HepG2 (cell line): ENCODE data around the gene ZNF324B. TPM values are rescaled to one million over a fixed set of nuclear protein-coding genes. Genes with fewer than 3 reads are reported as not detected.

Source experiments
- ARNT2 ChIP-seq: sonication (generic); formaldehyde crosslinking; IDR thresholded peaks from 2 replicates; pipeline ENCODE4 v1.8.0; 2022; ENCODE audit warnings: mild to moderate bottlenecking, low read depth, missing genetic modification reagents, moderate library complexity
- GLMP ChIP-seq: sonication (generic); formaldehyde crosslinking; IDR thresholded peaks from 2 replicates; pipeline ENCODE4 v1.9.0; 2021; ENCODE audit warnings: missing genetic modification reagents, mild to moderate bottlenecking, borderline replicate concordance
- KDM2A ChIP-seq: sonication (generic); formaldehyde crosslinking; IDR thresholded peaks from 2 replicates; pipeline ENCODE4 v1.4.0; 2020; ENCODE audit warnings: low read depth, missing genetic modification reagents, borderline replicate concordance
- MAFK ChIP-seq, 2 experiments: IDR thresholded peaks in 1 of 2; conservative IDR thresholded peaks in 1 of 2; 2 replicates each; pipeline ENCODE4 v1.6.1; 2011; ENCODE audit warnings: improper control_type of control experiment in 2 of 2, low read length in 2 of 2
- MED13 ChIP-seq: sonication (generic); formaldehyde crosslinking; IDR thresholded peaks from 2 replicates; pipeline ENCODE4 v1.5.0; 2020; ENCODE audit warnings: missing genetic modification reagents
- MLXIP ChIP-seq: sonication (generic); formaldehyde crosslinking; IDR thresholded peaks from 2 replicates; pipeline ENCODE4 v1.9.0; 2021; ENCODE audit warnings: missing genetic modification reagents, borderline replicate concordance
- MTERF4 ChIP-seq: sonication (generic); formaldehyde crosslinking; IDR thresholded peaks from 2 replicates; pipeline ENCODE4 v1.8.0; 2023; ENCODE audit warnings: mild to moderate bottlenecking, missing genetic modification reagents
- NCOA2 ChIP-seq: sonication (generic); formaldehyde crosslinking; IDR thresholded peaks from 2 replicates; pipeline ENCODE4 v1.8.0; 2022; ENCODE audit warnings: inconsistent platforms
- NFKB2 ChIP-seq: sonication (generic); formaldehyde crosslinking; IDR thresholded peaks from 2 replicates; pipeline ENCODE4 v1.4.0; 2020; ENCODE audit warnings: missing genetic modification reagents, borderline replicate concordance
- RAD21 ChIP-seq: fragments of 450-650 bp; formaldehyde crosslinking; IDR thresholded peaks from 2 replicates; pipeline ENCODE4 v1.5.0; 2020; ENCODE audit warnings: mild to moderate bottlenecking
- RBFOX2 ChIP-seq: fragments of 200-400 bp; formaldehyde crosslinking; IDR thresholded peaks from 2 replicates; pipeline ENCODE4 v1.6.1; 2017; ENCODE audit warnings: low read depth, mild to moderate bottlenecking, low read length
- SETDB1 ChIP-seq: sonication (generic); formaldehyde crosslinking; IDR thresholded peaks from 2 replicates; pipeline ENCODE4 v1.5.1; 2020; ENCODE audit warnings: missing genetic modification reagents, mild to moderate bottlenecking, borderline replicate concordance
- SIN3A ChIP-seq: IDR thresholded peaks from 2 replicates; pipeline ENCODE4 v1.6.1; 2011; ENCODE audit warnings: low read depth, mild to moderate bottlenecking, control low read depth, low read length, borderline replicate concordance
- TBX2 ChIP-seq: sonication (generic); formaldehyde crosslinking; IDR thresholded peaks from 2 replicates; pipeline ENCODE4 v1.5.0; 2020; ENCODE audit warnings: missing genetic modification reagents, mild to moderate bottlenecking, borderline replicate concordance
- TBX3 ChIP-seq: fragments of 450-650 bp; IDR thresholded peaks from 2 replicates; pipeline ENCODE4 v1.6.1; 2017; ENCODE audit warnings: antibody characterized with exemption, mild to moderate bottlenecking, inconsistent platforms, borderline replicate concordance
- XRCC5 ChIP-seq: fragments of 200-400 bp; formaldehyde crosslinking; optimal IDR thresholded peaks from 2 replicates; pipeline ENCODE3; 2017; ENCODE audit warnings: mild to moderate bottlenecking, low read length
- ZNF292 ChIP-seq: sonication (generic); formaldehyde crosslinking; IDR thresholded peaks from 2 replicates; pipeline ENCODE4 v1.8.1; 2022; ENCODE audit warnings: mild to moderate bottlenecking, low read depth, missing genetic modification reagents, borderline replicate concordance
- ZNF296 ChIP-seq: sonication (generic); formaldehyde crosslinking; conservative IDR thresholded peaks from 2 replicates; pipeline ENCODE4 v1.5.0; 2020; ENCODE audit warnings: mild to moderate bottlenecking, missing genetic modification reagents
- ZNF3 ChIP-seq: IDR thresholded peaks from 2 replicates; pipeline ENCODE4 v1.7.0; 2017; ENCODE audit warnings: inconsistent platforms
- ZNF530 ChIP-seq: sonication (generic); formaldehyde crosslinking; IDR thresholded peaks from 2 replicates; pipeline ENCODE4 v1.5.0; 2020; ENCODE audit warnings: low read depth, mild to moderate bottlenecking, missing genetic modification reagents
- ZNF567 ChIP-seq: sonication (generic); formaldehyde crosslinking; IDR thresholded peaks from 2 replicates; pipeline ENCODE4 v1.8.1; 2023; ENCODE audit warnings: mild to moderate bottlenecking, missing genetic modification reagents, borderline replicate concordance
- ZNF737 ChIP-seq: sonication (generic); formaldehyde crosslinking; IDR thresholded peaks from 2 replicates; pipeline ENCODE4 v1.5.0; 2020; ENCODE audit warnings: missing genetic modification reagents, mild to moderate bottlenecking, borderline replicate concordance
- ZNF746 ChIP-seq: sonication (generic); formaldehyde crosslinking; IDR thresholded peaks from 2 replicates; pipeline ENCODE4 v1.8.0; 2022; ENCODE audit warnings: mild to moderate bottlenecking, missing genetic modification reagents
- ZNF75D ChIP-seq: sonication (generic); formaldehyde crosslinking; IDR thresholded peaks from 2 replicates; pipeline ENCODE4 v1.8.1; 2023; ENCODE audit warnings: missing genetic modification reagents, mild to moderate bottlenecking, borderline replicate concordance
- ZSCAN20 ChIP-seq: sonication (generic); formaldehyde crosslinking; IDR thresholded peaks from 2 replicates; pipeline ENCODE4 v1.4.0; 2020; ENCODE audit warnings: missing genetic modification reagents, mild to moderate bottlenecking, borderline replicate concordance
- polyA plus RNA-seq, 8 experiments: library from polyadenylated mRNA; depleted of rRNA in 3 of 8; stranded (reverse) in 7 of 8; unstranded in 1 of 8; fragments of >200 nt; fragmentation: Illumina TruSeq in 4 of 8; extraction: Trizol in 4 of 8; gene quantifications; 2 replicates each; pipeline versions ENCODE4 v1.2.1 to v1.2.3, GENCODE V29; 2011 to 2016; ENCODE audit warnings: low read depth in 4 of 8, missing spikeins in 1 of 8, mixed read lengths in 1 of 8; ENCODE audit not compliant: insufficient read depth in 1 of 8
- total RNA-seq, 5 experiments: library from RNA; depleted of rRNA; stranded (reverse); fragments of >200 nt; fragmentation: Illumina TruSeq; extraction: Trizol; gene quantifications; 2 replicates each; pipeline ENCODE4 v1.2.3, GENCODE V29; 2016; ENCODE audit warnings: low read depth in 1 of 5

ZNF324B gene
- total and polyA plus RNA-seq, 2 of the 13 experiments (the other 11 are each of a cell fraction or from before 2014, with no cell fraction given), result 0.53 to 3.0 TPM

DNA sequence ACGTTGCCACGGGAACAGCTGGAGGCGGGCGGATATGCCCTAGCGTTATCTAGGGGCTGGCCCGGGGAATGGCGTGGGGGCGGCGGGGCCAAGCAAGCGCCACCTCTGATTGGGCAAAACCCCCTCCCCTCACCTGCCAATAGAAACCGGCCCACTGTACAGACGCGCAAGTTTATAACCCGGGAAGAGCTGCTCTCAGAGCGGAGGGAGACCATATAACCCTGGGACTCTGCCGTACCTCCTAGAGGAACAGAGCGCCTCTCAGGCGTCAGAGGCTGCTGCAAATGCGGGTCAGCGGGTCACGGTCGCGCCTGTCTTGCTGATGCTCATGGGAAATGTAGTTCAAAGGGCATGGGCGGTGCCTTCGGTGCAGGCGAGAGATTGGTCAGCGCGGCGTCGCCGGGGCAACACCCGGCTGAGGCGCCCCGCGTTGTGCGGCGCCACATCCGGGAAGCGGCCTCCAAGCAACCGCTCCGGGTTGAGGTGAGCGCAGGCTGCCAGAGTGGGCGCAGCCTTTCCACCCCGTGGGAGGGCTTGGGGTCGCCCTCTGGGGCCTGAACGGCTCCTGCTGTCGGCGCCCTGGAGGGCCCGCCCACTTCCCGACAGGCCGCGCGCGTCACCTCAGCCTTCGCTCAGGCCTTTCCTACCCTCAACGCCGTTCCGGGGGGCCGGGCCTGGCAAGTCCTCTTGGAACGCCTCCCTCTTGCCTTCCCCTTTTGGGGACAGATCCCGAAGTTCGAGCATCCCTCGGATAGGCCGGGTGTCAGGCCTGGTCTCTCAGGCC is 24.5 kb downstream of the ZNF324B start, which contains the start of gene ZNF446 (continued):
- TF ChIP-seq ZNF737 (CRISPR knock-in tag) (peak; percentile 64; the same call in 1 of the 2 replicates), TBX2 (CRISPR knock-in tag) (peak; percentile 80), ZNF746 (CRISPR knock-in tag) (no peak), ARNT2 (CRISPR knock-in tag) (no peak), SIN3A (peak; percentile 82; the same call in 1 of the 2 replicates), ZNF3 (no peak; the same call in 1 of the 2 replicates), MTERF4 (no peak; the same call in 1 of the 2 replicates), GLMP (CRISPR knock-in tag) (no peak), RAD21 (CRISPR knock-in tag) (no peak; the same call in 1 of the 2 replicates), ZSCAN20 (peak; percentile 49; the same call in 1 of the 2 replicates), SETDB1 (CRISPR knock-in tag) (no peak), MAFK (conservative IDR thresholded peaks at IDR 0.05 in 1 of 2, IDR thresholded peaks at IDR 0.05 in 1 of 2; ENCODE audit: low read length in 2 of 2) (no peak), MED13 (CRISPR knock-in tag) (no peak), ZNF567 (peak; percentile 83; the same call in 1 of the 2 replicates), TBX3 (peak; percentile 34; the same call in 1 of the 2 replicates), XRCC5 (peak; percentile 82), KDM2A (CRISPR knock-in tag) (peak; percentile 100), MLXIP (0 out of 2 replicates have a peak, but pooled peaks have one; percentile 55), NFKB2 (peak; percentile 81; the same call in 1 of the 2 replicates), ZNF530 (CRISPR knock-in tag) (no peak), RBFOX2 (peak; percentile 86), ZNF296 (CRISPR knock-in tag) (peak; percentile 76; the same call in 1 of the 2 replicates), ZNF75D (no peak), ZNF292 (CRISPR knock-in tag) (no peak), NCOA2 (no peak)
